ENCODE results near the gene CFAP99.

DNA sequence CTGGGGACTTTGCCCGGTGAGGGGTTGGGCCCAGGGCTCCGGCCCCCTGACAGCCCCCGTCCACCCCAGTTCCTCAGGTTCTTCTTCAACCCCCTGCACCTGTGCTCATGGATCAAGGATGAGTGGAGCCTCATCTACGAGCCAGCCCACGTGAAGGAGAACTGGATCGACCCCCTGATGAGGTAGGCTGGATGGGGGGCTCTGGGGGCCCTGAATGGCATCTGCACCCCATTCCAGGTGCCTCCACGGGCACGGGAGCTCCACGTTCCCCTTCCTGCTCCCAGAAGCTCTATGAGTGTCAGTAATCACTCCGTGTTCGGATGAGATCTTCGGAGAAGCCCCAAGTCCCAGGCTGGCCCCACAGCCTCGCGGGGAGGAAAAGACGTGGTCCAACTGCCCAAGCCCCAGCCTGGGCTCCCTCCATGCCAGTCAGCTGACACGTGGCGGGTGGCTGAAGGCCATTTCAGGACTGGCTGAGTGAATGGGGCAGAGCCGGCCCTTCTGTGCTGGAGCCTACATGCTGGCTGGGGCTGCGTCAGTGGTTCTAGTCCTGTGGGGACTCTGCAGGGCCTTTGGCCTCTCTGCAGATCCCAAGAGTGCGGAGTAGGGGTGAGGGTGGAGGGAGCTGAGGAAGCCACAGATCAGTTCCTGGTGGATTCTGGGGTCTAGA is 24.4 kb downstream of the CFAP99 start:
- TF ChIP-seq, protein P1, sequence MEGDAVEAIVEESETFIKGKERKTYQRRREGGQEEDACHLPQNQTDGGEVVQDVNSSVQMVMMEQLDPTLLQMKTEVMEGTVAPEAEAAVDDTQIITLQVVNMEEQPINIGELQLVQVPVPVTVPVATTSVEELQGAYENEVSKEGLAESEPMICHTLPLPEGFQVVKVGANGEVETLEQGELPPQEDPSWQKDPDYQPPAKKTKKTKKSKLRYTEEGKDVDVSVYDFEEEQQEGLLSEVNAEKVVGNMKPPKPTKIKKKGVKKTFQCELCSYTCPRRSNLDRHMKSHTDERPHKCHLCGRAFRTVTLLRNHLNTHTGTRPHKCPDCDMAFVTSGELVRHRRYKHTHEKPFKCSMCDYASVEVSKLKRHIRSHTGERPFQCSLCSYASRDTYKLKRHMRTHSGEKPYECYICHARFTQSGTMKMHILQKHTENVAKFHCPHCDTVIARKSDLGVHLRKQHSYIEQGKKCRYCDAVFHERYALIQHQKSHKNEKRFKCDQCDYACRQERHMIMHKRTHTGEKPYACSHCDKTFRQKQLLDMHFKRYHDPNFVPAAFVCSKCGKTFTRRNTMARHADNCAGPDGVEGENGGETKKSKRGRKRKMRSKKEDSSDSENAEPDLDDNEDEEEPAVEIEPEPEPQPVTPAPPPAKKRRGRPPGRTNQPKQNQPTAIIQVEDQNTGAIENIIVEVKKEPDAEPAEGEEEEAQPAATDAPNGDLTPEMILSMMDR (IDR thresholded peaks at IDR 0.05) = no peak
- TF ChIP-seq POLR2A (IDR thresholded peaks at IDR 0.05) = no peak
